ENCODE data around the gene IGF2BP2.

DNA sequence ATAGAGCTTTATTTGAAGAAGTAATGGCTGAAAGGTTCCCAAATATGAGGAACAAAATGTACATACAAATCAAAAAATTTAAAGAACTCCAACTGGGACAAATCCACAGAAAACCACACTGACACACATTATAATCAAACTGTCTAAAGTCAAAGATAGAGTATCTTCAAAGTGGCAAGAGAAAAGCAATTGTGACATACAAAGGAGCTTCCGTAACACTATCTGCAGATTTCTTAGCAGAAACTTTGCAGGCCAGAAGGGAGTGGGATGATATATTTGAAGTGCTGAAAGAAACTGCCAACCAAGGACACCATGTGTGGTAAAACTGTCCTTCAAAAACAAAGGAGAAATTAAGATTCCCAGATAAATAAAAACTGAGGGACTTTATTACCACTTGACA is 146.8 kb downstream of the IGF2BP2 start:
- TF ChIP-seq, protein P1, sequence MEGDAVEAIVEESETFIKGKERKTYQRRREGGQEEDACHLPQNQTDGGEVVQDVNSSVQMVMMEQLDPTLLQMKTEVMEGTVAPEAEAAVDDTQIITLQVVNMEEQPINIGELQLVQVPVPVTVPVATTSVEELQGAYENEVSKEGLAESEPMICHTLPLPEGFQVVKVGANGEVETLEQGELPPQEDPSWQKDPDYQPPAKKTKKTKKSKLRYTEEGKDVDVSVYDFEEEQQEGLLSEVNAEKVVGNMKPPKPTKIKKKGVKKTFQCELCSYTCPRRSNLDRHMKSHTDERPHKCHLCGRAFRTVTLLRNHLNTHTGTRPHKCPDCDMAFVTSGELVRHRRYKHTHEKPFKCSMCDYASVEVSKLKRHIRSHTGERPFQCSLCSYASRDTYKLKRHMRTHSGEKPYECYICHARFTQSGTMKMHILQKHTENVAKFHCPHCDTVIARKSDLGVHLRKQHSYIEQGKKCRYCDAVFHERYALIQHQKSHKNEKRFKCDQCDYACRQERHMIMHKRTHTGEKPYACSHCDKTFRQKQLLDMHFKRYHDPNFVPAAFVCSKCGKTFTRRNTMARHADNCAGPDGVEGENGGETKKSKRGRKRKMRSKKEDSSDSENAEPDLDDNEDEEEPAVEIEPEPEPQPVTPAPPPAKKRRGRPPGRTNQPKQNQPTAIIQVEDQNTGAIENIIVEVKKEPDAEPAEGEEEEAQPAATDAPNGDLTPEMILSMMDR (IDR thresholded peaks at IDR 0.05): no peak
- no peak for TF ChIP-seq POLR2A (IDR thresholded peaks at IDR 0.05)

Data from testis (tissue), 2 donors.